H9 (cell line): ENCODE measurements around the gene ZFR2. TPM values are rescaled to one million over a fixed set of nuclear protein-coding genes. Genes with fewer than 3 reads are reported as not detected.

ENCODE experiments used
- DNase-seq: peaks from one replicate; pipeline ENCODE4 v3.0.0-alpha.2; 2017
- H2AFZ ChIP-seq: one replicate; pipeline ENCODE4 v1.6.1; 2013; ENCODE audit warnings: mild to moderate bottlenecking, low read length, control low read depth, moderate library complexity
- H2AK5ac ChIP-seq: 2 replicates; pipeline ENCODE4 v1.6.1; 2013; ENCODE audit warnings: low read length, control low read depth, mixed read lengths; ENCODE audit not compliant: insufficient read length
- H2BK120ac ChIP-seq: one replicate; pipeline ENCODE4 v1.6.1; 2013; ENCODE audit warnings: low read depth, mild to moderate bottlenecking, low read length, control low read depth, inconsistent platforms; ENCODE audit not compliant: poor library complexity, severe bottlenecking
- H2BK12ac ChIP-seq: 2 replicates; pipeline ENCODE4 v1.6.1; 2013; ENCODE audit warnings: low read length, control low read depth, mixed read lengths, low read depth; ENCODE audit not compliant: insufficient read length
- H2BK15ac ChIP-seq: 2 replicates; pipeline ENCODE4 v1.6.1; 2013; ENCODE audit warnings: low read depth, low read length, control low read depth
- H2BK20ac ChIP-seq: one replicate; pipeline ENCODE4 v1.6.1; 2013; ENCODE audit warnings: low read depth, mild to moderate bottlenecking, low read length, control low read depth, inconsistent platforms; ENCODE audit not compliant: poor library complexity, severe bottlenecking
- H2BK5ac ChIP-seq: 2 replicates; pipeline ENCODE4 v1.6.1; 2013; ENCODE audit warnings: low read length, control low read depth, mixed read lengths; ENCODE audit not compliant: insufficient read length
- H3K14ac ChIP-seq: 2 replicates; pipeline ENCODE4 v1.6.1; 2013; ENCODE audit warnings: low read length, control low read depth; ENCODE audit not compliant: insufficient read depth
- H3K18ac ChIP-seq: 2 replicates; pipeline ENCODE4 v1.6.1; 2013; ENCODE audit warnings: low read depth, mild to moderate bottlenecking, mixed read lengths, low read length, control low read depth; ENCODE audit not compliant: insufficient read length
- H3K23ac ChIP-seq: 2 replicates; pipeline ENCODE4 v1.6.1; 2013; ENCODE audit warnings: low read length, control low read depth, mixed read lengths, low read depth; ENCODE audit not compliant: insufficient read length
- H3K23me2 ChIP-seq: 2 replicates; pipeline ENCODE4 v1.6.1; 2013; ENCODE audit warnings: low read depth, mild to moderate bottlenecking, mixed read lengths, low read length, control low read depth; ENCODE audit not compliant: insufficient read length, poor library complexity, severe bottlenecking
- H3K27ac ChIP-seq: 2 replicates; pipeline ENCODE4 v1.5.1; 2013; ENCODE audit warnings: low read length, control low read depth, mixed read lengths, low read depth; ENCODE audit not compliant: insufficient read length
- H3K27me3 ChIP-seq: 2 replicates; pipeline ENCODE4 v1.6.1; 2013; ENCODE audit warnings: low read length, control low read depth, inconsistent platforms; ENCODE audit not compliant: insufficient read depth
- H3K4ac ChIP-seq: 2 replicates; pipeline ENCODE4 v1.6.1; 2013; ENCODE audit warnings: low read depth, mild to moderate bottlenecking, control low read depth, inconsistent platforms, low read length, moderate library complexity
- H3K4me1 ChIP-seq: 2 replicates; pipeline ENCODE4 v1.6.1; 2013; ENCODE audit warnings: low read length, control low read depth, inconsistent platforms; ENCODE audit not compliant: insufficient read depth
- H3K4me2 ChIP-seq: 2 replicates; pipeline ENCODE4 v1.6.1; 2013; ENCODE audit warnings: low read length, control low read depth, mixed read lengths; ENCODE audit not compliant: insufficient read length, insufficient read depth
- H3K56ac ChIP-seq: 2 replicates; pipeline ENCODE4 v1.6.1; 2013; ENCODE audit warnings: low read depth, mild to moderate bottlenecking, mixed read lengths, low read length, control low read depth; ENCODE audit not compliant: insufficient read length
- H3K79me1 ChIP-seq: 2 replicates; pipeline ENCODE4 v1.6.1; 2013; ENCODE audit warnings: low read depth, mild to moderate bottlenecking, moderate library complexity, low read length, control low read depth, inconsistent platforms; ENCODE audit not compliant: insufficient read depth, poor library complexity, severe bottlenecking
- H3K79me2 ChIP-seq: 2 replicates; pipeline ENCODE4 v1.6.1; 2013; ENCODE audit warnings: low read length, control low read depth, inconsistent platforms; ENCODE audit not compliant: insufficient read depth
- H3K9ac ChIP-seq: 2 replicates; pipeline ENCODE4 v1.6.1; 2013; ENCODE audit warnings: low read length, control low read depth, mixed read lengths; ENCODE audit not compliant: insufficient read length; ENCODE audit errors: extremely low read depth
- H3K9me3 ChIP-seq: one replicate; pipeline ENCODE4 v1.6.1; 2013; ENCODE audit warnings: low read depth, low read length, inconsistent platforms; ENCODE audit not compliant: control insufficient read depth
- H3T11ph ChIP-seq: one replicate; pipeline ENCODE4 v1.6.1; 2013; ENCODE audit warnings: mild to moderate bottlenecking, low read length, control low read depth, inconsistent platforms
- H4K20me1 ChIP-seq: one replicate; pipeline ENCODE4 v1.6.1; 2013; ENCODE audit not compliant: control insufficient read depth, insufficient read length, insufficient read depth
- H4K5ac ChIP-seq: 2 replicates; pipeline ENCODE4 v1.6.1; 2013; ENCODE audit warnings: low read depth, mild to moderate bottlenecking, mixed read lengths, low read length, control low read depth; ENCODE audit not compliant: insufficient read length
- H4K8ac ChIP-seq: replicated peaks from 2 replicates; pipeline ENCODE4 v1.6.1; 2013; ENCODE audit warnings: low read length, control low read depth, mixed read lengths, low read depth; ENCODE audit not compliant: insufficient read length
- H4K91ac ChIP-seq: 2 replicates; pipeline ENCODE4 v1.6.1; 2013; ENCODE audit warnings: low read depth, mild to moderate bottlenecking, moderate library complexity, mixed read lengths, low read length, control low read depth; ENCODE audit not compliant: insufficient read length
- H3K27ac Mint-ChIP-seq, 3 experiments: 2 replicates in 2 of 3; 3 replicates in 1 of 3; pipeline ENCODE4 v1.8.0; 2020 to 2021; ENCODE audit warnings: mixed read lengths in 3 of 3, mild to moderate bottlenecking in 1 of 3, moderate library complexity in 1 of 3
- H3K27me3 Mint-ChIP-seq: 2 replicates; pipeline ENCODE4 v1.8.0; 2021; ENCODE audit warnings: low read depth, mild to moderate bottlenecking, moderate library complexity, mixed read lengths
- H3K36me3 Mint-ChIP-seq, 3 experiments: 2 replicates in 2 of 3; 3 replicates in 1 of 3; pipeline ENCODE4 v1.8.0; 2020 to 2021; ENCODE audit warnings: low read depth in 3 of 3, mixed read lengths in 3 of 3; ENCODE audit not compliant: insufficient read depth in 1 of 3
- H3K4me1 Mint-ChIP-seq, 2 experiments: 2 replicates each; pipeline ENCODE4 v1.8.0; 2020; ENCODE audit warnings: mixed read lengths in 2 of 2
- H3K4me3 Mint-ChIP-seq, 2 experiments: 2 replicates in 1 of 2; 3 replicates in 1 of 2; pipeline ENCODE4 v1.8.0; 2020 to 2021; ENCODE audit warnings: mild to moderate bottlenecking in 2 of 2, mixed read lengths in 2 of 2, moderate library complexity in 1 of 2
- H3K9me3 Mint-ChIP-seq, 2 experiments: 2 replicates in 1 of 2; 3 replicates in 1 of 2; pipeline ENCODE4 v1.8.0; 2020; ENCODE audit warnings: mild to moderate bottlenecking in 2 of 2, mixed read lengths in 2 of 2, moderate library complexity in 1 of 2
- CTCF ChIP-seq: fragments of 200-600 bp; sonication (generic); conservative IDR thresholded peaks from 3 replicates; pipeline ENCODE4 v1.8.0; 2021; ENCODE audit warnings: antibody characterized with exemption, mild to moderate bottlenecking
- WGBS: extraction: QIAGEN DNeasy Blood & Tissue Kit; methylation state at CpG from one replicate; pipeline ENCODE4 v1.1.7; 2013; ENCODE audit warnings: missing lambda C conversion rate, low lambda C conversion rate, mixed read lengths; ENCODE audit not compliant: insufficient read length; ENCODE audit errors: extremely low coverage; 5-methylcytosine and 5-hydroxymethylcytosine counted together
- total RNA-seq: library from RNA; stranded (reverse); gene quantifications from 2 replicates; pipeline ENCODE4 v1.2.1, GENCODE V29; 2021

The ZFR2 gene
- total RNA-seq, 1 experiment from 2014 or later, result 18.3 TPM

DNA sequence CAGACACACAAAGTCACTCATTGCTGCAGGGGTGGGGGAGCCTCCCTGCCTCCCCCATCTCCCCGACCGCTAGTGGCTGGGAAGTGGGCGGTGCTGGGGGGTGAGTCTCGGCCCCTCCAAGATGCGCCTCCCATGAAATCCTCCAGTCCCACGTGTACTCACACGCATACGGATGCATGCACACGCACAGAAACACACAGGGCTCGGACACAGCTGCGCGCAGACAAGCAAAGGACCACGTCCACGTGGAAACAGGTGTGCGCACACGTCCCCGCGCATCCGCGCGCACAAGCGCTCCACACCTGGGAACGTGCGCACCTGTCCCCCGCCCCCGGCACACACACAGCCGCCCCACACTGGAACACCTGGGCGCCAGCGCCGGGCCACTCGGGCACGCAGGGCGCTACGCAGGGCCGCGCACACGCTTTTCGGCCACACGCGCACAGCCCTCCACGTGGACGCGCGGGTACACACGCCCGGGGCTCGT, 83.3 kb downstream of the ZFR2 start:
- Histone ChIP-seq H2AFZ (no peak overlapping the region), H2AK5ac (no peak overlapping the region), H4K8ac (no peak overlapping the region), H3K4me2 (peak overlapping the region; percentile 54), H3K23ac (no peak overlapping the region), H3K4ac (no peak overlapping the region), H3K56ac (no peak overlapping the region), H3T11ph (no peak overlapping the region), H2BK5ac (no peak overlapping the region), H3K79me1 (no peaks in the 10 kb centered on the region), H3K9me3 (peaks cover 19% of the 10 kb centered on the region), H4K5ac (no peak overlapping the region), H2BK12ac (no peak overlapping the region), H3K9ac (no peak overlapping the region), H3K18ac (no peak overlapping the region), H4K20me1 (no peaks in the 10 kb centered on the region), H3K27me3 (peaks cover 2% of the 10 kb centered on the region; the same call in 1 of the 2 replicates), H2BK20ac (no peak overlapping the region), H4K91ac (no peak overlapping the region), H3K79me2 (no peaks in the 10 kb centered on the region), H3K14ac (no peak overlapping the region), H2BK15ac (no peak overlapping the region), H2BK120ac (no peak overlapping the region), H3K4me1 (no peaks in the 10 kb centered on the region), H3K27ac (no peak overlapping the region), H3K23me2 (no peaks in the 10 kb centered on the region)
- no CpG with 5 or more reads among the region's 47 CpGs for WGBS
- Mint-ChIP-seq H3K36me3 (peaks cover 21 to 24% (median 21%) of the 10 kb centered on the region in 3 experiments), H3K4me1 (peaks cover 5 to 8% of the 10 kb centered on the region in 2 experiments), H3K27me3 (peaks cover 69% of the 10 kb centered on the region), H3K4me3 (peak overlapping the region; percentile 64 to 83), H3K27ac (no peak overlapping the region), H3K9me3 (peaks cover 21 to 23% of the 10 kb centered on the region in 2 experiments)
- no peak for DNase-seq
- TF ChIP-seq CTCF, result no peak
